HG02852 (cell line): ENCODE measurements around the gene EHBP1.
"Not testable (repeated sequence)": the region's sequence is repeated elsewhere in the genome, so short reads cannot be mapped to it uniquely, and the experiment has no call there.

Experiments
- ATAC-seq: cut with Tn5 transposase; IDR thresholded peaks from one replicate; pipeline ENCODE4 v1.9.1; 2021; ENCODE audit warnings: mild to moderate bottlenecking, moderate library complexity; ENCODE audit not compliant: unreplicated experiment

The EHBP1 gene

DNA sequence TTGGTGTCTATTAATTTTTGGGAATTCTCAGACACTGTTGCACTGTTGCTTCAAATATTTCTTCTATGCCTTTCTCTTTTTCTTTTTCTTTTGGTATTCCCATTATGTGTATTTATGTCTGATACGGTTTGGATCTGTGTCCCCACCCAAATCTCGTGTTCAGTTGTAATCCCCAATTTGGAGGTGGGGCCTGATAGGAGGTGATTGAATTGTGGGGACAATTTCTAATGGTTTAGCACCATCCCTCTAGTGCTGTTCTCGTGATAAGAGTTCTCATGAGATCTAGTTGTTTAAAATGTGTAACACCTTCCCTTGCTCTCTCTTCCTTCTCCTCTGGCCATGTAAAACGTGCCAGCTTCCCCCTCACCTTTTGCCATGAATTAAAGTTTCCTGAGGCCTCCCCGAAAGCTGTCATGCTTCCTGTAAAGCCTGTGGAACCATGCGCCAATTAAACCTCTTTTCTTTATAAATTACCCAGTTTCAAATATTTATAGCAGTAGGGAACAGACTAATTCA lies 26.8 kb downstream of the EHBP1 start:
- ATAC-seq: no peak

DNA sequence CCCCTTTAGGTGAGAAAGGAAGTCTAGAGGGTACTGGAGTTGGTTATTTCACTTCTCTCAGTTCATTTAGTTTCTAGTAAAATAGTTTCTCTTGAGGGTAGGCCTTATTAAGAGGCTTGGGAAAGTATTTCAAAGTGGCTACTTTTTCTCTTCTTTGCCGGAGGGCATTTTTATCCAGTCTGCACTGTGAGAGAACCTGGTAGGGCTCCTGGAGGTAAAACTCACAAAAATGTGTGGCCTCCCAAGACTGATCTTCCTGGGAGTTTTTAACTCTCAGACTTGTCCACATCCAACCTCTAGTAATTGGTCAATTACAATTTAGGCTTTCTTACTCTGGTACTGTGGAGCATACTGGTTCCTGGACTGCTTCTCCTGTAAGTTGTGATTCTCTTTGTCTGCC lies 28.0 kb downstream of the EHBP1 start:
- ATAC-seq: no peak

DNA sequence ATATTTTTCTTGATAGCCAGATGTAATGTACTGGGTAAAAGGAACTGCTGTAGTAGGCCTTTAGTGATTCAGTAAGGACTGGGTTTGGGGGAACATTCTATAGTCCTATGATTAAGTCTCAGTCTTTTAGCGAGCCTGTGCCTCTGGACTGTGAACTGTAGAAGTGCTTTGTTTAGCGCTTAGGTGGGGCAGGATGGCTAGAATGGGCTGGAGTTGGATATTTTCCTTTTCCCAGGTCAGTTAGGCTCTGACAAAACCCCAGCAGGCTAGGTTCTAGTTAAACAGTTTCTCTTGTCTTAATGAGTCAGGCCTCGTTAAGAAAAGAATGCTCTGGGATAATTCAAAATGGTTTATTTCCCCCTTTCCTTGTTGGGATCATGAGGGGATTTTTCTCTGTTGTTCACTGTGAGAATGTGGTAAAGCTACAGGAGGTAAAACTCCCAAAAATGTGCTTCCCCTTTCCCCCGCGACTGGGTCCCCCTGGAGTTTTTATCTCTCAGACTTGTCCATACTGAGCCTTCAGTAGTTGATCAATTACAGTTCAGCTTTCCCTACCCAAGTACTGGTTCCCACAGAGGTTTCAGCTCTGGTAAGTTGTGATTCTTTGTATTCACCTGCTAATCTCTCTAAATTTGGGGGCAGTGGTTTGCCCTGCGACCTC lies 31.5 kb downstream of the EHBP1 start:
- ATAC-seq: no peak

DNA sequence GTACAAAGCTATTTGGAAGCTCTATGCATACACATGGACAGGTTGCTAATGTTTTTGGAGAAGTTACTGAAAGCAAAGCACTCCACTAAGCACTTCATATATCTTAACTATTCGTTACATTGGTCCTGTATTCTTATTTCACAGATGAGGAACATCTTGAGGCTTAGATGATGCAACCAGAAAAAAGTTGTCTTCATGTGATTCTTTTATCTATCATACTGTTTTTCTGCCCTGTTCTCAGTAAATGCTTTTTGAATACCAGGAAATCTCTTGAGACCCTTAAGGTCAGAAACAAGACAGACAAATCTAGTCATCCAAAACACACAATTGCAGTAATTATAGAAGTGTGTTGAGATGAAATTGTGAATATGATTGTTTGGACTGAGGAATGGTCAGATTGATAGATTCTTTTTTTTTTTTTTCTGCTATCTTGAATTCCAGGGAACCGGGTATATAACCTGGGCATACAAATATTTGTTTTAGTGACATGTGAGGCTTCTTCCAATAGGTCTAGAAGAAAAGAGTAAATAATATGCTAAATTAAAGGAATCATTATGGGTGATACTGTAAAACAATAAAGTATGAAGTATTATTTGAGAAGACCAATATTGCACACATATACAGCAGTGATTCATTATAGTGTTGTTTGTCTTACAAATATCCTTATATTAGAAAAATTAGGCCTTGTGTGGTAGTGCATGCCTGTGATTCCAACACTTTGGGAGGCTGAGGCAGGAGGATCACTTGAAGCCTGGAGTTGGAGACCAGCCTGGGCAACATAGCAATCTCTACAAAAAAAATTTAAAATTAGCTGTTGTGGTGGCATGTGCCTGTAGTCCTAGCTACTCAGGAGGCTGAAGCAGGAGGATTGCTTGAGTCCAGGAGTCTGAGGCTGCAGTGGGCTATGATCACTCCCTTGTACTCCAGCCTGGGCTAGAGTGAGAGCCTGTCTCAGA lies 33.7 kb downstream of the EHBP1 start:
- no peak for ATAC-seq

DNA sequence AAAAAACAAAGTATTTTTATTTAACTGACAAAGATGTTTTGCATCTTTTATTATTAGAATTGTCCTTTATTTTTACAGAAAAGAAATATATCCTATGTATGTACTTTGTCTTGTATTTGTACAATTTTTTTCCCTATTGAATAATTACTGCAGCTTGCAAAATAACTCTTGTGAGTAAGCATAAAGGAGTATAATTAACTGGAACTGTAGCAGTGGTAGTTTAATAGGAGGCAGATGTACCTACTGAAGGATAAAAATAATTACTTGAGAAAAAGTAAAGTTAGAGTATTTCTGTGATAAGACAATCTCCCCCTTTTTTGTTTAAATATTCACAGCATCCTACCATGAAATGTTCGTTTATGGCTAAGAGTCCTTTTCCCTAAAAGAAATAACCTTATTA lies 34.7 kb downstream of the EHBP1 start:
- no peak for ATAC-seq

DNA sequence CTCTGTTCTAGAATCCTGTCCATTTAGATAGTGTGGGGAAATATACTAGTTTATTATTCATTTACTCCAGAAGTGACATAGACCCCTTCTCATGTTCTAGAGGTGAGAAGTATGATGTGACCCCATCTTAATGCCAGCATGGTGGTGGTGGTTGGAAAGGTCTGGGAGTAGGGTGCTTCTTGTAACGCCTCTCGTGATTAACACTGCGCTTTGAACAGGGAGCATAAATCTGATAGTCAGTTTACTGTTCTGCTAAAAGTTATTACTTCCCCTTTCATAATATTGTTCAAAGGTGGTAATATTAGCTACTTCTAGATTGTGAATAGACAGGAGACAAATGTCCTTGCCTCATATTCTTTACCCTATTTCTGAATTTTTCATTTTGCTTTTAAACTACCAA lies 35.6 kb downstream of the EHBP1 start:
- ATAC-seq: no peak

DNA sequence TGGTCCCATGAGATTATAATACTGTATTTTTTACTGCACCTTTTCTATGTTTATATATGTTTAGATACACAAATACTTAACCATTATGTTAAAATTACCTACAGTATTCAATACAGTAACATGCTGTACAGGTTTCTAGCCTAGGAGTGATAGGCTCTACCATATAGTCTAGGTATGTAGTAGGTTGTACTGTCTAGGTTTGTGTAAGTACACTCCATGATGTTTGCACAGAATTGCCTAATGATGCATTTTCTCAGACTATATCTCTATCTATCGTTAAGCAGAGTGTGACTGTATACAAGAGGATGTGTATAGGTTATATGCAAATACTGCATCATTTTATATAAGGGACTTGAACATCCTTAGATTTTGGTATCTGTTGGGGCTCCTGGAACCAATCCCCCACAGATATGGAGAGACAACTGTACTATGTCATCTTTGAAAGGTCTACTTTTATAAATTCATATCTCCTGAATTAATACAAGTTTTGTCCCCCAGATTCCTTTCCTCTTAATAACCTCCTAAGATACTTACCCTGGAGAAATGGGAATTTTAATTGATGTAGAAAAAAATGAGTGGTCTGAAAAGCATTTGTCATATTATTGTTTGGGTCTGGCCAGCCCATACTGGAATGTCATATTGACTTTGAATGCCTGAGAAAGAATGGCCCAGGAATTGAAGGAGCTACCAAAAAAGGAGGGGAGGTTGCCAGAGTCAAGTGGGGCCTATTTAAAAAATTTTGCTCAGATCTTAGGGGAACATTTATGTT lies 36.6 kb downstream of the EHBP1 start:
- no peak for ATAC-seq

DNA sequence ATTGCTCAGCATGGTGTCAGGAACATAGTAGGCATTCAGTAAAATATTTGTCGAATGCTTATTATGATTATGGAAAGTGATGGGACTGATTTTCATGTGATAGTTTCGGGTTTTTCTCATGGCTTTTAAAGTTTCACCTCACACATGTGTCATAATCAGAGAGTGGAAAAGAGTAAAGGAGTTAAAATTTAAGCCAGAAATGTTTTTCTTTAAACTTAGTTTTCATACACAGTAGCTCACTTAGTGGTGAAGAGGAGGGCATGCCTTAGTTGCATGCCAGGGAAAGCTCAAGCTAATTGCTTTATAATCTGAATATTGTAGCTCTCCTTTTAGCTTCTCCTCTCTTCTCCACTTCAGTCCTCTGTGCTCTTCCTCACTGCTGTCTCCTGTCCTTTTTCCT lies 38.0 kb downstream of the EHBP1 start:
- ATAC-seq: no peak

DNA sequence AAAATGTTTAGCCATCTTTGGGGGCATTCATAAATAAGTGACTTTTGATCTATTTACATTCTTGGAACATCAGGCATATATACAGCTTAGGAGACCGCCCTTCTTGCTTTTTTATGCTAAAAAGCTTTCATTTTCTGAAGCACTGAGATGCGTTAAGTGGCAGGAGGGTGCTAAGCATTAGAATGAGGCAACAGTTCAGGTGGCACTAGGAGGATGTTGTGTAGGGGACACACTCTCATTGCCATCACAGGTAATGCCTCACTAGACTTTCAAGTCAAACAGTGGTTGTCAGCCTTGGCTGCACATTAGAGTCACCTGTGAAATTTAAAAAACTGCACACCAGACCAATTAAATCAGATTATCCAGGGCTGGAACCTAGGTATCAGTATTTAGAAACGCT lies 39.1 kb downstream of the EHBP1 start:
- no peak for ATAC-seq

DNA sequence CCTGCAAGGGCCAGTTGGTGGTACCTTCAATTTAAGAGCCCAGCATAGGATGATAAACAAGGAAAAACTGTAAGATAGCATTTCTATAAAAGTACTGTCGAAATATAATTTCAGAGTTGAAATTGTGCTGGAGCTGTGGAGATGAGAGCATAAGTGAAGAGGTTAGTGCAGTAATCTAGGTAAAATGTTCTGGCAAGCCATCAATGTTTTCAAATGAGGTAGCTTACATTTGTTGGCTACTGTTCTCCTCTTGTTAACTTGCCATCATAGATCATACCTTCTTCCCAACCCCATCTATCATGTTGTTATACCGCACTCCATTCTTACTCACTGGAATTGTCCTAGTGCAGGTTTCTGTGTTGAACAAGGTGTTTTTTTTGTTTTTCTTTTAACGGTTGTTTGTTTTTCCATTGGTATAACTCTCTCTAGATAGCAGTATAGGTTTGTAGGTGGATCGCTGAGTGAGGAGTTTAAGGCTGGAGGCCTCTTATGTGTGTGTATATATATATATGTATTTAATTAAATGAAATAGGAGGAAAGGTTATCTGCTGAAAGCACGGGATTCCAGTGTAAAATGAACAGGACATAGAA lies 40.5 kb downstream of the EHBP1 start:
- ATAC-seq: no peak

DNA sequence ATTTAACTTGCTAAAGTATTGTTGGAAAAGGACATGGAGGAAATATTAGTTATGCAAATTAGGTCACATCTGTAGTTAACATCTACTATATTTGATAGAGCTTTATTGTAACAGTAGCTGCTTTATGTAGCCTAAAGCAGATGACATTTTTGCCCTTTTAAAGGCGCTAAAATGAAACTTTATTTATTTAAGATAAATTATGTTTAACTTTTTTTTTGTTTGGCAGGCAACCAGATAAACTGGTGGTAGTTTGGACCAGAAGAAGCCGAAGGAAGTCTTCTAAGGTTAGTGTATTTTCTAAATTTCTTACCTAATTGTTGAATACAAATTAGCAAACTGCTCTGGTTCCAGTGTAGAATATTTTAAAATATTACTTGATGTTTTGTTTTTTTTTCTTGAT lies 41.7 kb downstream of the EHBP1 start:
- no peak for ATAC-seq

DNA sequence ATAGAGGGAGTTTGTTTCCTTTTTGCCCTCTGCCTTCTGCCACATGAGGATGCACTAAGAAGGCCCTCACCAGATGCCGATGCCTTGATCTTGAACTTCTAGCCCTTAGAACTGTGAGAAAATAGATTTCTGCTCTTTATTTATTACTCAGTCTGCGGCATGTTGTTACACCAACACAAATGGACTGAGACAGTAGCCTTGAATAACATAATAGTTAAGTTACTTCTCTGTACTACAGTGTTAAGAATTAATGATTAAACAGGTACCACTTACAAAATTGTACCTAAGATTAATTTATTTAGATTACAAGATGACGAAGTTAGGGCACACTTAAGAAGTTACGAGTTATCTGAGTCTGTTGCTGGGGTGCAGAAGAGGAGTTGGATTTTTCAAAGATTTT lies 42.4 kb downstream of the EHBP1 start:
- ATAC-seq: no peak

DNA sequence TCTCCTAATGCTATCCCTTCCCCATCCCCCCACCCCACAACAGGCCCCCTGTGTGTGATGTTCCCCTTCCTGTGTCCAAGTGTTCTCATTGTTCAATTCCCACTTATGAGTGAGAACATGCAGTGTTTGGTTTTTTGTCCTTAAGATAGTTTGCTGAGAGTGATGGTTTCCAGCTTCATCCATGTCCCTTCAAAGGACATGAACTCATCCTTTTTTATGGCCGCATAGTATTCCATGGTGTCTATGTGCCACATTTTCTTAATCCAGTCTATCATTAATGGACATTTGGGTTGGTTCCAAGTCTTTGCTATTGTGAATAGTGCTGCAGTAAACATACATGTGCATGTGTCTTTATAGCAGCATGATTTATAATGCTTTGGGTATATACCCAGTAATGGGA lies 43.6 kb downstream of the EHBP1 start:
- not testable (repeated sequence) for ATAC-seq

DNA sequence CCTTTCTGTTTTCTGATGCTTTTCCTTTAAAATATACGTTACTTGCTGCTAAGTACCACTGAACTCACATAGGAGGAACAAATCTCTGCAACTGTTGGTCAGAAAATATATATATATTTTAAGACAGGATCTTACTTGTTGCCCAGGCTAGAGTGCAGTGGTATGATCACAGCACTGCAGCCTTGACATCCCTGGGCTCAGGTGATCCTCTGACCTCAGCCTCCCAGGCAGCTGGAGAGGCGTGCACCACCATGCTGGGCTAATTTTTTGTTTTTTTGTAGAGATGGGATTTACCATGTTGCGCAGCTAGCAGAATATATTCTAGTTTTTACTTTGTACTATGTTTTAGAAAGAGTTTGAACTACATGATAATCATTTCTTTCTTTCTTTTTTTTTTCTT lies 51.5 kb downstream of the EHBP1 start:
- no peak for ATAC-seq

DNA sequence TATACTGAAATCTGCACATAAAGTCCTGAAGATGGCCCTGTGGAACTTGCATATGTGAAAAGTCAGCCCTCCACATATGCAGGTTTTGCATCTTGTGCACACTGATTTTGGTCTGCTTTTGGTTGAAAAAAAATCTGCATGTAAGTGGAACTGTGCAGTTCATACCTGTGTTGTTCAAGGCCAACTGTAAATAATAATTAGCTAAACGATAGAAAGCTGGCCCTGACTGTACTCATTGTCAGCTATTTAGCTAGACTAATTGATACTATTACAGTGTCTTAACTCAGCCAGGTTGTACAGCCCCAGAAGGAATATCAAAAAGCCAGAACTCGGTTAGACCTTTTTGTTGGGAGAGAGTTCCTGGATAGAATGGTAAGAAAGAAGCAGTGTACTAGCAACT lies 54.5 kb downstream of the EHBP1 start:
- no peak for ATAC-seq

DNA sequence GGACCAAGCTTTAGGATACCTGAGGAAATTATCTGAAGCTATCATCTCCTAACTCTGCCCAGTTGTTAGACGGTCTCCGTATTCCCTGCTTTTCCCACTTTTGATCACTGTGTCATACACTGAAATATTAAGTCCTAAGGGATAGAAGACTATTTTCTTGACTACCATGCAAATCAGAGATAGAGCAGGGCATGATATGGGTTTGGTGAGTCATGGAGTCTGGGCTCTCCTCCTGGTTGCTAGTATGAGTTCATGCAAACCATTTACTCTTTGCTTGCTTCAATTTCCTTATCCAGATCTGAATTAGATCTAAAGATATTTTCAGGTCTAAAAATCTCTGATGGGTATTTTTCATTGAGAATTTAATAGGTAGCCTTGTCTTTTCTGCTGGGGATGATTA lies 55.0 kb downstream of the EHBP1 start:
- no peak for ATAC-seq

DNA sequence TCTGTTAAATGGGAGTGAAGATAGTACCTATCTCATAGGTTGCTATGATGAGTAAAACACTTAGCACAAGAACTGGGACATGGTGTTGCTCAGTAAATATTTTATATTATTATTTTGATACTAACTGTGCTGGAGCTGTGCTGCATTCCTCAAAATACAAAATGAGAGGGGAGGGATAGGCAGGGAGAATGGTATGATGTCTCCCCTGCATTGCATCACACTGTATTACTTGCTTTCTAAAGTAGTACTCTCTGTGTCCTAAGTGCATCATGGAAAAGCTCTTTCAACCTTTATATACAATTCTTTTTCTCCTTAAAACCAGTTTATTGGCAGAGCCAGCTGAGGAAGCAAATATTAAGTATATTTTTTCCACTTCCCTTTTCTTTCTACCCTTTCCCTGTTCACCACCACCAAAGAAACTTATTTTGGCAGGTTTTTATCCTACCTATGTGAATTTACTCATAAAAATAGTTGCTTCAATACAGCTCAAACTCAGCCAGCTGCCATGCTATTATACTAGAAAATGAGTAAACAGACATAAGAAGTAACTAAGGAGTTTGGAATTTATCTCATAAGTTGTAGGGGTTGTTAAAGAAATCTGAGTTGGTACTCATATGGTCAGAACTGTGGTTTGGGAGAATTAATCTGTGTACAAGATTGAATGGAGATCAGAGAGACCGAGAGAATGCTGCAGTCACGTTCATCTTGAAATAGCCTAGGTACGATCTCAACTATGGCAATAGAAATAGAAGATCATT lies 60.3 kb downstream of the EHBP1 start:
- ATAC-seq: no peak

DNA sequence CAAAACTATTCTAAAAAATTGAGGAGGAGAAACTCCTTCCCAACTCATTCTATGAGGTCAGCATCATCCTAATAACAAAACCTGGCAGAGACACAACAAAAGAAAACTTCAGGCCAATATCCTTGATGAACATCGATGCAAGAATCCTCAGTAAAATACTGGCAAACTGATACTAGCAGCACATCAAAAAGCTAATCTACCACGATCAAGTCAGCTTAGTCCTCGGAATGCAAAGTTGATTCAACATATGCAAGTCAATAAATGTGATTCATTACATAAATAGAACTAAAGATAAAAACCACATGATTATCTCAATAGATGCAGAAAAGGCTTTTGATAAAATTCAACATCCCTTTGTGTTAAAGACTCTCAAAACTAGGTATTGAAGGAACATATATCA lies 63.1 kb downstream of the EHBP1 start:
- ATAC-seq: no peak

DNA sequence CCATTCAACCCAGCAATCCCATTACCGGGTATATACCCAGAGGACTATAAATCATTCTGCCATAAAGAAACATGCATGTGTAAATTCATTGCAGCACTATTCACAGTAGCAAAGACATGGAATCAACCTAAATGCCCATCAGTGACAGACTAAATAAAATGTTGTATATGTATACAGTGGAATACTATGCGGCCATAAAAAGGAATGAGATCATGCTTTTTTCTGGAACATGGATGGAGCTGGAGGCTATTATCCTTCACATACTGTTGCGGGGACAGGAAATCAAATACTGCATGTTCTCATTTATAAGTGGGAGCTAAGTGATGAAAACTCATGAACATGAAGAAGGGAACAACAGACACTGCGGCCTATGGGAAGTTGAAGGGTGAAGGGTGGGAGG lies 65.1 kb downstream of the EHBP1 start:
- ATAC-seq: no peak
